AG20443 (cell line): Measurements from ENCODE around the gene TSPAN1.

ENCODE experiments used
- DNase-seq: peaks from one replicate; pipeline ENCODE4 v3.0.0; 2012; ENCODE audit warnings: low spot score, mixed read lengths

Gene TSPAN1

DNA sequence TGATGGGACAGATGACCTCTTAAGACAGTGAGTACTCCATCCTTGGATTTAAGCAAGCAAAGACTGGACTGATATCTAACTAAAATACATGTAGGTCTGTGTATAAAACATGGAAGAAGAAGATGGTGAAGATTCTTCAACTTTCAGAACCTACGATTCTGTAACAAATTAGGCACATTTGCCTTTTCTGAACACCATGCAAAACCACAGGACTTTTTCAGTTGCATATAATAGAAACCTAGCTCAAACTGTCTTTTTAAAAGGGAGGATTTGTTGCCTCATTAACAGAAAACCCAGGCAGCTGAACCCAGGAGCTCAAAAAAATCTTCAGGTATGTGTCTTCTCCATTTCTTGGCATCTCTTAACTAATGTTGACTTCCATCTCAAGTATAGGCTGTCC, 14.7 kb upstream of the TSPAN1 start:
- DNase-seq, result no peak

DNA sequence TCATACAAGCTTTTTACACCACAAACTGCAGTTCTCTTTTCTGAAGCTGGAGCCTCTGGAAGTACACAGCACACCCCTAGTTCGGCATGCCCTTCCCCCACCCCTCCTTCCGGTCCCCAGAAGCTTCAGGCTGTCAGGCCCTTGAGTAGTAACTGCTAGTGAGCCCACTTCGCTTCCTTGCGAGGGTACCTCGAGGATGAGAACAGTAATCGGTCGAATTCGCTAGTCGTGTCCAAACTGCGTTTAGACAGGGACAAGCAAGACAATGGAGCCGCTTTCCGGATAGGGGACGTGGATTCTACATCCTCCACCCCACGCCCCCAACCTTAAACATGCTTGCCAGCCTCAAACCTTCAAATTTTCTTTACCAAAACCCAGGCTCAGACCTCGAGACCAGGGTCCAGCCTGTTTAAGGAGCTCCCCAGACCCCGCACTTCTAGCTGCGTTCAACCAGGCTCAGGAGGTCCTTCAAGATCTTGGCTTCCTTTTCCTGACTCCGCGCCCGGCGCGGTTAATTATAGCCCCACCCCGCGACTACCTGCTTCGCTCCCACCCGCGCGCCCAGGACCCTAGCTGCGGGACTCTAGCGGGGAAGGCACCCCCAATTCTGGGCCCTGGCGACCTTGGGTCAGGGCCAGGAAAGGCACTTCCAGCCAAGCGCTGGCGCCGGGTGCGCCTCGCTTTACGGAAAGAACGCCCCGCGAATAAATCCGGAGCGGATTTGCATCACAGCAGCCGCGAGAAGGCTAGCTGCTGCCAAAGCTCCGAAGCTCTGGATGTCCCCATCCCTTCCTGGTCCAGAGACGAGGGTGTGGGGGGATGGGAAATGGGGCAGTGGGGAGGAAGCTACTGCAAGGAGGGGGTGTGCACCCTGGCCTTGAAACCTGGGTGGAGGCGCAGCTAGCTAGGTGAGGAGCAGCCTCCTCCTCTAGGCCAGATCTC, 8.1 kb upstream of the TSPAN1 start:
- peak; percentile 63 for DNase-seq

DNA sequence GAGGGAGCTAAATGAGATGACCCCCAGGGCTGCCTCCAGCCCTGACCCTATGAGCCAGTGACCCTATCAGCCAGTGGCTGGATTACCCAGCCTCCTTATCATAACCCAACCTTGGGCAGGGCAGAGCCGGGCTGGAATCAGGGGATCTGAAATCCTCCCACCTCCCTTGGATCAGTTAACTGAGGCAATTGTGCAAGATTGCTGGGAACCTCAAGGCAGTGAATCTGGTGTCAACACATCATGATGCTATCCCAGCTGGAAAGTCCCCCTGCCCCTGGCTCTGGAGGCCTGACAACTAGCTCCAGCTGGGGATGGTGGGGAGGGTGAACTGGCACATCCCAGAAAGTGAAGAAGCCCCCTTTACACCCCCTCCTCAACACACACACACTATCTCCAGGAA, 6.4 kb upstream of the TSPAN1 start:
- DNase-seq, result no peak

DNA sequence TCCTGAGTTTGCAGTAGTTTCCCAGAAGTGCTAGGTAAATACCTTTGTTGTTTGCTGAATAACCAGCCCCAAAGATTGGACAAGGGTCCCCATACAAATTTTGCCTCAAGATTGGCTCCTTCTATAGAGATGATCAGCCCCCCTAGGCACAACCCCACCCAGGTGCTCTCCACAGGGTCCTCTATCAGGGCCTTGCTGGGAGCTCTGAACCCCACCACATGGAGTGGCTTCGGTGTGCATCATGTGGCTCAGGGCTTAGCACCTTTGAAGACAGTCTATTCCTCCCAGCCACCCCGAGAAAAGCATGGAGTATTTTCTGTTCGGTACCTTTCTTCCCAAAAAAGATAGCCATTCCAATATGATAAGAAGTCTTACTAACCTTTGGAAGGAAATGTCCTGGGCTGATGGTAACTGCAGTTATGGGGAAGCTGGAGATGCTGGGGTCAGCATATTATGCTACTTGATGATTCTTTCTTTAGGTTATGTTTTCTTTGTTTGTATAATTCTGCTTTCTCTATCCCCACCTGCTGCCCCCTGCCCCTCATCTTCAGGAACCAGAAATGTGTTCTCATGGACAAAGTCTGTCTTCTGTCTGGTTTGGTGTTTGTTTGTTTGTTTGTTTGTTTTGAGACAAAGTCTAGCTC, 5.0 kb upstream of the TSPAN1 start:
- DNase-seq, result no peak

DNA sequence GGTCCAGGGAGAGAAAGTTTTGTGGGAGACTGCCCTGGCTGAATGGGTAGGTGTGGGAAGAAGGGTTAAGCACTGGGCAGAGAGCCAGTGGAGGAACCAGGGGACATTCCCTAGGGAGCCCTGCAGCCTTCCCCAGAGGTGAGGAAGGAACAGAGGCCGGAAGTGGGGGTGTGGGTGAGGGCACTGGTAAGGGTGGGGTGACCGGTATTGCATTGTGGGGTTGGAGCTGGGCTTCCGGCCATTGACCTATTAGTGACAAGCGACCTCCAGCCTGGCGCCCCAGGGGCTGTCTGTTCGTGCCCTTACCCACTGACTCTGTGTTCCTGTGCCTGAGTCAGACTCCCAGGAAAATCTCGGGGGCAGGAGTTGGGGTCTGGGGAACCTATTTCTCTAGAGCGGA, 3.5 kb upstream of the TSPAN1 start:
- DNase-seq, result no peak

DNA sequence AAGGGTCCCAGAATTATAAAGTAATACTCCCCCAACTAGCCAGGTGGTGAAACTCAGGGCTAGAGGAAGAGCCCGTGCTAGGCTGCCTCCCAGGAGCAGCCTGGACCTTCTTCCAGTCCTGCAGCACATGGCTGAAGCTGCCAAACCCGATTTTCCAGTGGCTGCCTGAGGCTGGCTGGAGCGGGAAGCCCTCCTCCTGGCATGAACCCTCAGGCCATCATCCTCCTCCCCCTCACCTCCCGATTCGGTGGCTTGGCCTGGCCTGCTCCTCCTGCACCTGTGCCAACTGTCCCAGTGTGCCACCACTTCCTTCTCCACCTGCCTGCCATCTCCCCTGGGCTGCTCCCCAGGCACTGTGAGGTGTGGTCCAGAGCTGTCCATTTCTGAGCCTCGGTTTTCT, 3.0 kb upstream of the TSPAN1 start:
- DNase-seq, result no peak

DNA sequence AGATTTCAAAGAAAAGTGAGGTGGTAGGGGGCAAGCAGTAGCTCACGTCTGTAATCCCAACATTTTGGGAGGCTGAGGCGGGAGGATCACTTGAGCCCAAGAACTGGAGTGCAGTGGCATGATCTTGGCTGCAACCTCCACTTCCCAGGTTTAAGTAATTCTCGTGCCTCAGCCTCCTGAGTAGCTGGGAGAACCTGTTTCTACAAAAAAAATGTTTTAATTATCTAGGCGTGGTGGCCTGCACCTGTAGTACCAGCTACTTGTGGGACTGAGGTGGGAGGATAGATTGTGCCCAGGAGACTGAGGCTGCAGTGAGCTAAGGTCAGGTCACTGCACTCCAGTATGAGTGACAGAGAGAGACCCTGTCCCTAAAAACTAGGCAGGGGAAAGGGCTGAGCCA, 2.6 kb upstream of the TSPAN1 start:
- no peak for DNase-seq

DNA sequence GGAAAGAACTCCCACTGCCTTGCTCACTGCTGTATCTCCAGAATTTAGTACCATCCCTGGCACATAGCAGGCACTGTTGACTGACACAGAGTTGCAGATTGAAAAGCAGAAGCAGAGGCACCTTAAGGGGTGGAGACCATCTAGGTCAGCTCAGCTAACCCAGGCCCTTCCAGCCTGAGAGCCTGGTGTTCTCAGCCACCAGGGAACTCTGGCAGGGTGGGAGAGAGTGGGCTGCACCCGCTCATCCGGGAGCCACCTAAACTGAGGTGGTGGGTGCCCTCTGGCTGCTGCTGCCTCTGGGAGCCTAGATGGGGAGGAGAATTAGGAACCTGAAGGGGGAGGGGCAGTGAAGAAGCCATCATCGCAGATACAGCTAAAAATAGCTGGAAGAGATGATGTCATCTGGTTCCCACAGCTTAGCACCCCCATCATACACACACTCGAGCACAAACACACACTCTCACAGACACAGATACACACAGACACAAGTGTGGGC, 1.5 kb upstream of the TSPAN1 start:
- peak; percentile 56 for DNase-seq

DNA sequence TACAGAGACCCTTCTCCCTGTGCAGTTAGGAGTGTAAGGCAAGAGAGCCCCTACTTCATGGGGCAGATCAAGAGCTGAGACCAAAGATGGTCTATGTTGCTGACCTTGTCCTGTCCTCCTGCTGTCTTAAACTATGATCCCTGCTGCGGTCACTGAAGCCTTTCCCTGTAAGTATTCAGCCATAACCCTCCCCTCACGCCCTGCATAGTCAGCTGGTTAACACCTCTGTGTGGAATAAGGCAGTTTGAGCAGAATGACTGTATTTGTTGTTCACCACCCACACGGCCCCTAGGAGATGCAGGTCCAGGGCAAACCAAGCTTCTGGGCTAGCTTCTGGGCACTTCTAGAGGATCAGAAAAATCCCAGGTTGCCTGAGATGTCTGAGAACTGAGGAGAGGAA, 356 bp downstream of the TSPAN1 start:
- DNase-seq, result no peak

DNA sequence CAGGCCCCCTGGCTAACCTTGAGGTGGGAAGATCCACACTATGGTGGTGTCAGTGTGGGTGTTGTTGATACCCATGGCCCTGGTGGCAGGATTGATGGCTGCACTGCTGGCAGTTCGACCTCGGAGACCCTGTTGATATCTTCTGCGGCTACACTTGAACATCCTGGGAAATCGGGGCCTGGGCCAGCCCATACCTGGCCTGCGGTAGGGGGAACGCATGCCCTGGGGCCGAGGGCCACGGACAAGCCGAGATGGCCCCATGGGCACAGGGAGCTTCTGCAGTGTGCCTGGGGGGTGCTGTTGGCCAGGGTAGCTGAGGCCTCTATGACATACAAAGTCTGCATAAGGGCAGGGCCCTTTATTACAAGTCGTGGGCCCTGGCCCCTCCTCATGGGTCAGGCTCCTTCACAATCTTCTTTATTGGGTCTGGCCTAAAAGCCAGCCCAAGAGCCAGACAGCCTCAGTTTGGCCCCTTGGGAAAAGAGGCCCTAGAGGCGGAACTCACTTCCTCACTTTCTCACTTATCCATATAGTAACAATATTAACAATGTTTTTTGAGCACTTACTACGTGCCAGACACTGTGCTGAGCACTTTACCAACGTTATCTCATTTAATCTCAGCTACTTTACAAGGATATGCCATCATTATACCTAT, 1.5 kb downstream of the TSPAN1 start, which contains the start of gene P3R3URF:
Gene P3R3URF (minus strand): TSS at position 278 of the 655 bp plus-strand sequence. CDS start 17 bp downstream, at position 261.
- DNase-seq, result no peak

DNA sequence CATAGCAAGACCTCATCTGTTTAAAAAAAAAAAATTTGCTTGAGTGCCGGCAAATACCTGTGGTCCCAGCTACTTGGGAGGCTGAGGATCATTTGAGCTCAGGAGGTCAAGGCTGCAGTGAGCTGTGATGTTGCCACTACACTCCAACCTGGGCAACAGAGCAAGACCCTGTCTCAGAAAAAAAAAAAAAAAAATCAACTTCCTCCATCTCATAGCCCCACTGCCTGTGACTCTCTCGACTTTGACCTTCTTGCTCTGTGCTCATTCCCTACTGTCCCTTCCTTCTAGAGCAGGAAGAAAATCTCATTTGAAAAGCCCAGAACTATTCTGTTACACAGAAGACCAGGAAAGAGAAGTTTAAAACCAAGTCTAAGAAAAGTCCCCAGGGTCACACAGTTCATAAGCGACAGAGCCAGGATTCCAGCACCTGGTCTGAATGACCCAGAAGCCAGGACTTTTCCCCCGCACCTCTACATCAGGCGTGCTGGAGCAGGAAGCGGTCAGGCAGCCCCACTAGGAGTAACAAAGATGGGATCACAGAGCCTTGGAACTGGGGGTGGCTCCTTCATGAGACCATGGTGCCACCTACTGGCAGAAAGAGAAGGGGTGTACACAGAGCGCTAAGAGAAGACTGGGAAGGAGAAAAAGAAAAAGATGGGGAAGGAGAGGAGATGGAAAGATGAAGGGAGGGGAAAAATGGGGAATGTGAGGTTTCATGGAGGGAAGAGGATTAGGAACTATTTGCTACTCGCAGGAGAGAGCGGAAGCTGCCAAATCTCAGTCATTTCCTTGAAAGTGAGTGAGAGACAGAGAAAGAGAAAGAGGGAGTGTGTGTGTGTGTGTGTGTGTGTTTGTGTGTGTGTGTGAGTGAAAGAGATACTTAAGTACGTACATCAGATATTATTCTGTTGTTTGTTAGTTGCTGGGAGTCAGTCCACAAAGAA, 4.5 kb downstream of the TSPAN1 start:
- peak; percentile 92 for DNase-seq

DNA sequence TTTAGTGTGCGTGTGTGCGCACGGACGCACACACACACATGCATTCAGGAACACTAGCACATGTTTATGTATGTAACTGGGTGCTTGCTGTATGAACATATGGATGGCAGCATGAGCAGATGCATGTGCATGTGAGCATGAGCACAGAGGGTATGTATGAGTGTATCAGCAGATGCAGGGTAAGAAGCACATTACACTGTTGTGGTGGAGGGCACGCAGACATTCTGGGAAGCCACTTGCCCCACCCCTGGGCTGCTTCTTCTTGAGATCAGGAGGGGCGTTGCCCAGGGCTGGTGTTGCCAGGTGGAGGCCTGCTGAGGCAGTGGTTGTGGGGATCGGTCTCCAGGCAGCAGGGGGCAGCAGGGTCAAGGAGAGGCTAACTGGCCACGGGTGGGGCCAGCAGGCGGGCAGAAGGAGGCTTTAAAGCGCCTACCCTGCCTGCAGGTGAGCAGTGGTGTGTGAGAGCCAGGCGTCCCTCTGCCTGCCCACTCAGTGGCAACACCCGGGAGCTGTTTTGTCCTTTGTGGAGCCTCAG, 5.3 kb downstream of the TSPAN1 start:
- no peak for DNase-seq

DNA sequence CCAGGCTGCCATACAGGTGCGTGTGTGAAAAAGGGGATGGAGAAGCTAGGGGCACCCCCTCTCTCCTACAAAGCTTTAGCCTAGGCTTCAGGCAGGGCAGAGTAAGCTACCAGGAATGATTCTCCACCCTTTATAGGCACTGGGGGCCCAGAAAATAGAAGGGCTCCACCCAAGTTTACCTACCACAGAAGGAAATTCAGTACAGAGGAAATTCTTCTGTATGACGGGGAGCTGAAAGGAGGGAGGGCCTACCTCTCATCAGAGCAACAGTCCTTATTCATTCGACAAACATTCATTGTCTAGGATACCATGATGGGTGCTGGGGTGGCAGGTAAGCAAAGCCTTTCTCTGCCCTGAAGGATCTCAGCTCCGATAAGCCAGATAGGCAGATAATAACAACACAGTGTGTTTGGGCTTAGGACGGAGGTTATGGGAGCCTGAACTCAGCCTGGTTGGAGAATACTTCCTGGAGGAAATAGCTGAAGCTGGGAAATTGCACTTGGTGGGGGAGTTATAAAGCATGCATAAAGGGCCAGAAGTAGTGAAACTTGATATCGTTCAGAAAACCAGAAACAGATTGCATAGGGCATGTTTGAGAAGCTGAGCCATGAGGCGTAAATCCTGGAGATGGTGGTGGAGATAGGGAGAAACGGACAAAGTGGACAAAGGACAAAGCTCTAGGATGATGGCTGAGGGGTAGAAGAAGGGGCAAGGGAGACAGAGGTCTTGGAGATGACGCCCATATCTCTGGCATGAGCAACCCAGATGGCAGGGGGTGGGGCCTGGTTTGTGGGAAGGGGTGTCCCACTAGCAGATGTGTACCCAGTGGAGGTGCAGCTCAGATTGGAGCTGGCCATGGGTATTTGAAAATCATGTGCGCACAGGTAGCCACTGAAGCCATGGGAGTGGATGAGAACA, 6.7 kb downstream of the TSPAN1 start:
- DNase-seq, result no peak

DNA sequence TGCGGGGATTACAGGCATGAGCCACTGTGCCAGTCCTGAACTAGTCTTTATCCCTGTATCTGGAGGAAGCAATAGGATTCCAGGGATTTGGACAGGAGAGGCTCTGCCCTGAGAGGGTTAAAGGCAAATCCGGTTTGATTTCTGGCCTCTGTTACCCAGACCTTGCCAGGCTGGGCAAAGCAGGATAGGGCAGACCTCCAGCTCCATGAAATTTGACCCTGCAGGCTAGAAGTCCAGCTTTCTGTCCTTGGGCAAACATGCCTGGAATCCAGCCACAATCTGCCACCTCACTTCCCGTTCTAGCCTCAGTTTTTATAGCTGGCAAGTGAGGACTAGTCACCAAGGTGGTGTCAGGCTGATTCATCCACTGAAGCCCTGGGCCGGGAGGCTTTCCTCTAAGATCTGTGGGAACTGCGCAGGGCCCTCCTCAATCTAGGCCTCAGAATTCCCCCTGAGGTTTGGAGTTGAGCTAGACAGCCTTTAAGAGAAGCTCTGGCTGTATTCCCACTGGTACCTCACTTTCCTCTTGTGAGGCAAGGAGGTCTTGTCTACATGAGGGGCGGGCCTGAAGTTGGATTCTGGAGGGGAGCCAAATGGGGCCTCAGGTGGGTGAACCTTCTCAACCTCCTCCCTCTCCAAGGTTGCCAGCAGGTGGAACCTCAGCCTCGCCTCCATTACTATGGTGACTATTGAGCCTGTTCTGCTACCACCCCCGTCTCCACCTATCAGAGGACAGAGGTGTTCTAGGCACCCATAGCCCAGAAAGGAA, 8.4 kb downstream of the TSPAN1 start:
- DNase-seq, result peak; percentile 89

DNA sequence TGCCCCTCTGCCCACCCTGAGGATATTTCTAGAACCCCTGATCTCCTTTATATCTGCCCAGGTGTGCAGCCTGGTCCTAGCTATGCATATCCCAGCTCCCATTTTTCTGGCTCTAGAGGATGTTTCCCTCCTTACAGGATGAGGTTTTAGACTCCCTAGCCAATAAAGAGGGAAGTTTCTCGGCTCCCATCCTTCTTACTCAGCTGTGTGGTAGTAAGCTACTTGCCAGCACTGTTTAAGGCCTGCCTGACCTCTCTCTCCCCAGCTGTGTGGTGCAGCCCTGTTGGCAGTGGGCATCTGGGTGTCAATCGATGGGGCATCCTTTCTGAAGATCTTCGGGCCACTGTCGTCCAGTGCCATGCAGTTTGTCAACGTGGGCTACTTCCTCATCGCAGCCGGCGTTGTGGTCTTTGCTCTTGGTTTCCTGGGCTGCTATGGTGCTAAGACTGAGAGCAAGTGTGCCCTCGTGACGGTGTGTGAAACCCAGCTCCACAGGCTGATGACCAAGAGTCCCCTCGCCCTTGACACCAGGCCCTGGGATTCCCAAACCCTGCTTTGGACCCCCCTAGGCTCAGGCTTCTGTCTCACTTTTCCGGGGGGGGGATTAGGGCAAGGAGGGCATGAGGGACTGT, 9.2 kb downstream of the TSPAN1 start:
- DNase-seq, result no peak

DNA sequence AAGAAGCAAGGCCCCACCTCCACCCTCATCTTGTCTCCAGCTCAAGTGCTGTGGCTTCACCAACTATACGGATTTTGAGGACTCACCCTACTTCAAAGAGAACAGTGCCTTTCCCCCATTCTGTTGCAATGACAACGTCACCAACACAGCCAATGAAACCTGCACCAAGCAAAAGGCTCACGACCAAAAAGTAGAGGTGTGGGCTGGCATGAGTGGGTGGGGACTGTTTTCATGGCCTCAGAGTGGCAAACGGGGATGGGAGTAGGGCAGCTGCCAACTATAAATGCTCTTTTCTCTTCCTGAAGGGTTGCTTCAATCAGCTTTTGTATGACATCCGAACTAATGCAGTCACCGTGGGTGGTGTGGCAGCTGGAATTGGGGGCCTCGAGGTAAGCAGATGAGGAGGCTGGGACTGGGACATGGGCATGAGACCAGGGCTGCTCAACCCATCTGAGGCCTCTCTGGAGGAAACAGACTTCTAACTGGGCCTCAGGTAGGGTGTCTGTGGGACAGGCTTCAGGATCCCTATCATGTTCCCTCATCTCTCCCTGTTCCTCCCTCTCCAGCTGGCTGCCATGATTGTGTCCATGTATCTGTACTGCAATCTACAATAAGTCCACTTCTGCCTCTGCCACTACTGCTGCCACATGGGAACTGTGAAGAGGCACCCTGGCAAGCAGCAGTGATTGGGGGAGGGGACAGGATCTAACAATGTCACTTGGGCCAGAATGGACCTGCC, 10.2 kb downstream of the TSPAN1 start:
- no peak for DNase-seq

DNA sequence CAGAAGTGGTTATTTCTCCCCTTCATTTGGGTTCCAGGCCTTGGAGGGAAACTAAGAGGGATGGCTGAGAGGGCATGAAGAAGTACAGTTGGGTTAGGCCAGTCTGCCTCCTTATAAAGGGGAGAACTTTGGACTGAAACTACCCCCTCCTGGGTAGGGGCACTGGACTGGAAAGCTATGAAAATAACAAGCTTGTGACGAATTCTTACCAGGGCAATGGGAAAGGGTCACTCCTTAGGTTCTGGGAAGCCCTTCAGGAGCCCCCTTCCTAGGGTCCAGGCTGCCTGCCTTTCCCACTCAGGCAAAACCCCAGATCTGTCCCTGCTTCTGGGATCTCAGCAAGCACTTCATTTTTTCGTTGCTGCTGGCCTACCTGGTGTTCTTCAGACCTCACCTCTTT, 11.2 kb downstream of the TSPAN1 start:
- DNase-seq, result no peak
